ENCODE data around the gene MLKL.
A peak's percentile ranks its signal among the peaks of the same experiment; 100 is the strongest.
"Not testable (repeated sequence)": the region's sequence is repeated elsewhere in the genome, so short reads cannot be mapped to it uniquely, and the experiment has no call there.

Gene MLKL

DNA sequence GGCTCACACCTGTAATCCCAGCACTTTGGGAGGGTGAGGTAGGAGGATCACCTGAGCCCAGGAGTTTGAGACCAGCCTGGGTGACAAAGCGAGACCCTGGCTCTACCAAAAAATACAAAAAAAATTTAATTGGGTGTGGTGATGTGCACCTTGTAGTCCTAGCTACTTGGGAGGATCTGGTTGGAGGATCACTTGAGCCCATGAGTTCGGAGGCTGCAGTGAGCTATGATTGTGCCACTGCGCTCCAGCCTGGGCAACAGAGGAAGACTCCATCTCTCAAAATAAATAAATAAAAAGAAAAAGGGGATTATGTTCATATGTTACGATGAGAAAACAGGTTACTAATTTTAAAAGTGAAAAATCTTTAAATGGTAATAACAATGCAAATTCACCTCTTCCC is 996 bp downstream of the MLKL start:
- no peak for DNase-seq (ENCODE audit: low read depth)

DNA sequence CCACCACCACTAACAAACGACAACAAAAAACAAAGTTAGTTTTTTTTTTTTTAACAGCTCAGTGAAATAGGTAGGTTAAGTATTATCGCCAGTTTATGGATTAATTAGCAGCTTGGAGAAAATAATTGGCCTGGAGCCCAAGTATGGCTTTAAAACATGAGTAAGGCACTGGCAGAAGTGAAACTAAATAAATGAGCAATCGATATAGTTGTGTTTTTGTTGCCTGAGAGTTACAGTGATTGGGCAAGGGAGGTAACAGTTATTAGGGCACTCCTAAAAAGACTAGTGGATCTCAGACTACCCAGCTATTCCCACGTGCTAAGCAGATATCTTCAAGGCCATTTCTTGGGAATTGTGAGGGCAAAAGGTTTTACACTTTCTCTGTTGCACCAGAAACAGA is 2.4 kb downstream of the MLKL start:
- DNase-seq (ENCODE audit: low read depth), result peak; percentile 4

DNA sequence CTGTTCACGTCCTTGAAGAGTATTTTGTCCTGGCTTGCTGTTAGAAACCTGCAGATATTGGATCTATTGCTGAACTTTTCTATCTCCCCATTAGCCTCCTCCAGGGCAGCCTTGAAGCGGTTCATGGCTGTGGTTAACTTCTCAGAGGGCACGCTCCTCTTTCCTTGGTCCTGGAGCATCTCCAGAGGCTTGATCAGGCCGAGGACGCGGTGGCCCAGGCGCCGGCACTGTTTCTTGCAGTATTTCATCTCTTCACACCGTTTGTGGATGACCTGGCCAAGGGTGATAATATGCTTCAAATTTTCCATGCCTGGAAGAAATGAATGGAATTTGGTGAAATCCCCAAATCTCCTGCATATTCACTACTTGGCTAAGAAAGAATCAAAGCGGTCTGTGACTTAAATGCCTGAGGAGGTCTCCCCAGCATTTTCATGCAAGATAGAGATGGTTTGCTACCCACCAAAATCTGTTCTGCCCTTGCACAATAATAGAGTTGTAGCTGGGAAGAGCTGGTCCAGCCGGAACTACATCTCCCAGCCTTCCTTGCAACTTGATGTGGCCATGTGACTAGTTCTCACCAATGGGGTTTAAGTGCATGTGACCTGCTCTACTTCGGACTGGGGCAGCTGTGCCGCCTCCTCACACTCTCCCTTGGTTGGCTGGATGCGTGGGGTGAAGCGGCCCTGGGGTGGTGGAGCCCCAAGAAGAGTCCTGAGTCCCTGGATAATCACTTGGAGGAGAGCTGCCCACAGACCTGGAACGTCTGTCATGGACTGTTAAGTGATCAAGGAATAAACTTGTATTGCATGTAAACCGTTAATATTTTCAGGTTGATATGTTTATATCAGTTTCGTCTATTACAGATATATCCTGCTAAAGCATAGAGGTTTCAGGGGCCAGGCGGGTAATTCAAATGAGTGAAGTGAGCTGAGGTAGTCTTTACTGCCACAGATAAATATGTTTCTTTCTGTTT is 4.9 kb downstream of the MLKL start:
- peak; percentile 92 for DNase-seq (ENCODE audit: low read depth)

DNA sequence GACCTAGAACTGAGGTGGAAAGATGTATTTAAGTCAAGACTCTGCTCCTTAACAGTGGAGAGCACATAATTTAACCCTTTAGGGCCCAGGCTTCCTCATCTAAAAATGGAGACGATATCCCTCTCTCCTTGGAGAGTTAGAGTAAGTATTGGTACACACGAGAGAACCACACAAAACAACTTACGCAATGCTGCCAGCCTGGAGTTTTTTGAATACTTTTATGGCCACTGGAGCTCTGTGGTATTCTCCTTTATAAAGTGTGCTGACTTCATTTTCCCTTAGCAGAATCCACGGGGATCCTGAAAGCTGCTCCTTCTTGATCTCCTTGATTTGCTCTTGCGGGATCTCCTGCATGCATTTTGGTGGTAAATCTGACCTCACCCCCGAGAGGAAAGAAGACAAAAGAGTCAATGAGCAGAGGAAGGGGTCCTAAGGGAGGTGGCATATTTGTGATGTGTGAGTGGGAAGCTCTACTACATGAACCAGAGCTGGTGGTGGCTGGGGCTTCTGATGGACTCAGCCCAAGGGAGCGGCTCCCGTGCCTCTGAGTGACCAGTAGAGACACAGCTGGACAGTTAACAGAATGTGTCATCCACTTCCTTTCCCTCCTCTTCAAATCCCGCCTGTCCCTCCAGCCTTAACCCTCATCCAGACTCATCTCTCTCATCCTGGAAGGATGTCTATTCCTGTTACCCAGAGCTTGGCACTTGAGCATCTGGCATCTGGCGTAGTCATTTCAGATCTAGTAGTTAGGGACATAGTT is 9.4 kb downstream of the MLKL start:
- peak; percentile 64 for DNase-seq (ENCODE audit: low read depth)

DNA sequence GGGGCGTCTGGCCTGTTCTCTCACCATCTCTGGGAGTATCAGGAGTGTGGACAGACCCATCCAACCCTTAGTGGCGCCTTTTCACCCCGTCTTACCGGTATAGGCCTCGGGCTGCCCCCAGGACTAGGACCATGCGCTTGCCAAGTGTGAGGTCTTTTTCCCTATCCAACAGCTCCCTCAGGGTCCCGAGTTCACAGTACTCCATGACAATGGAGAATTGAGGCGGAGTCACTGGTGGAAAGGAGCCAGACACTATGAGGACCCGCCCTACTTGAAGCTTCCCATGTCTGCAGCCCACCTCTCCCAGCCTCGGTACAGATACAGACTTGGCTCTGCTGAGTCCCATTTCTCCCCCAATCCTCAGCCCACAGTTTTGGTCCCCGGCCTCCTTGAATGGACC is 18.1 kb downstream of the MLKL start:
- no peak for DNase-seq (ENCODE audit: low read depth)

DNA sequence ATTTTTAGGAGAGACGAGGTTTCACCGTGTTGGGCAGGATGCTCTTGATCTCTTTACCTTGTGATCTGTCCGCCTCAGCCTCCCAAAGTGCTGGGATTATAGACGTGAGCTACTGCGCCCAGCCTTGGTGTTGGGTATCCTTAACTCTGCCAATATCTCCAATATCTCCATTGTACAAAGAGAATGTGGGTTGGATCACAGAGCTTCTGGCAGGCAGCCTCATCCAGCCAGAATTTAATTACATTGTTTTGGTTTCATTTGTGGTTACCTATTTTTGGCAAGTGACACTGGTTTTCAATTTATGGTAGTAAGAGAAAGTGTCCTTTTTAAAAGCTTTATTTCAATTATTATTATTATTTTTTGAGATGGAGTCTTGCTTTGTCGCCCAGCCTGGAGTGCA is 20.0 kb downstream of the MLKL start:
- no peak for DNase-seq (ENCODE audit: low read depth)

DNA sequence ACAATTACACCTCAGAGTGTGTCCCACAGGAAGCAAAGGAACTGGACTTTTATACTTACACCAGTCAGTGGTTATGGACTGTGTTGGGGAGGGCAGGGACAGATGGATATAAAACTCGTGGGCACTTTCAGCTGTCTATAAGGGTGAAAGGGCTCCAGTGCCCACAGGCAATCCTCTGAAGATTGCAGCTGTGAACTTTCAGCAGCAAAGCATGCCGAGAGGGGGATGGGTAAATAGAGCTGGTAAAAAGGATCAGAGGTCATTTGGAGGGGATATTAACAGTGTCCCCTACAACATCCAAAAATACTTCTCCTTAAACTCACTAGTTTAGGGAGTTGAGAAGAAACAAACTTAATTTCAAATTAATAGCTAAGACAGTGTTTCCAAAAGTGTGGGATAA is 20.7 kb downstream of the MLKL start:
- DNase-seq (ENCODE audit: low read depth), result no peak

DNA sequence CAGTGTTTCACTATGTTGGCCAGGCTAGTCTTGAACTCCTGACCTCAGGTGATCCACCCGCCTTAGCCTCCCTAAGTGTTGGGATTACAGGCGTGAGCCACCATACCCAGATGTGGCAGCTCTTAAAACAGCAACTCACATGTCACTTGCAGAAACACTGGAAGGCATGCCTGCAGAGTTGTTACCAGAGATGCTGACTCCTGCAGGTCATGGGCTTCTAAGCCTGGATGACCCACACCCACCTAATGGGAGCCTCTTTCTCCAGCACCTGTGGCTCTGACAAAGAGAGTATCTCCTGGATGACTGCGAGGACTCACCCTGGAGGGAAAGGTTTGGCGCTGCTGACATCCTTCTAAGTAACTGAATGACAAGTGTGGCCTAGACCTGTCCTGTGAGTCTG is 22.8 kb downstream of the MLKL start:
- DNase-seq (ENCODE audit: low read depth), result no peak

DNA sequence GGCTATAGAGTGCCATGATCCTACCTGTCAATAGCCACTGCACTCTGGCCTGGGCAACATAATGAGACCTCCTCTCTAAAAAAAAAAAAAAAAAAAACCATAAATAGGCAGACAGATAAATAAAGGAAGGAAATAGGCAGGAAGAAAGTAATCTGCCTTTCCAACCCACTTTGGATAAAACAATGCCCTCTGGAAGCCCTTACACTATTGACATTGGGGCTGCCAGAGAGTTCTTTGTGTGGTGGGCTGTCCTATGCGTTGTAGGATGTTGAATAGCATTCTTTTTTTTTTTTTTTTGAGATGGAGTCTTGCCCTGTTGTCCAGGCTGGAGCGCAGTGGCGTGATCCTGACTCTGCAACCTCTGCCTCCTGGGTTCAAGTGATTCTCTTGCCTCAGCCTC is 26.8 kb downstream of the MLKL start:
- DNase-seq (ENCODE audit: low read depth), result no peak

DNA sequence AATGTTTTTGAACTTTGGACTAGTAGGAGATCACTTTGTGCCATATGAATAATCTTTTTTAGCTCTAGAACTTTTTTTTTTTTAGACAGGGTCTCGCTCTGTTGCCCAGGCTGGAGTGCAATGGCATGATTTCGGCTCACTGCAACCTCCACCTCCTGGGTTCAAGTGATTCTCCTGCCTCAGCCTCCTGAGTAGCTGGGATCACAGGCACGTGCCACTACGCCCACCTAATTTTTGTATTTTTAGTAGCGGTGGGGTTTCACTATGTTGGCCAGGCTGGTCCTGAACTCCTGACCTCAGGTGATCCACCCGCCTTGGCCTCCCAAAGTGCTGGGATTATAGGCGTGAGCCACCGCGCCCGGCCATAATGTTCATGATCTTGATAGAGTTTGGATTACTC is 31.8 kb downstream of the MLKL start:
- not testable (repeated sequence) for DNase-seq (ENCODE audit: low read depth)

DNA sequence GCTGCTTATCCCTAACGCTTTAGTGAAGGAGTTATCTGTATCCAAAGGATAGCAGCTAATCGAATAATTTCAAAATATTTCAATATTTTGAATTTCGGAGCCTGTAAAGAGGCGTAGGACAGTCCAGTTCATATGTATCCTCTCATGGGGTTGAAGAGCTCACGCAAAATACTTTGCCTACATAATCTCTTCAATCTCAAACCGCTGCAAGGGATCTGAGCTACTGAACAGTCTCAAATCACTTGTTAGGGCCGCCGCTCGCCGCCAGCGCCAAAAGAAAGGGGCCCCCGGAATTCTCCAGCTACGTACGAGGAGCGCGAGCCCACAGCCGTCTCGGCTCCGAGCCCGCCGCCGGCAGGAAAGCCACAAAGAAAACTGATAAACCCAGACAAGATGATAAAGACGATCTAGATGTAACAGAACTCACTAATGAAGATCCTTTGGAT is 33.4 kb downstream of the MLKL start:
- peak; percentile 12 for DNase-seq (ENCODE audit: low read depth)

DNA sequence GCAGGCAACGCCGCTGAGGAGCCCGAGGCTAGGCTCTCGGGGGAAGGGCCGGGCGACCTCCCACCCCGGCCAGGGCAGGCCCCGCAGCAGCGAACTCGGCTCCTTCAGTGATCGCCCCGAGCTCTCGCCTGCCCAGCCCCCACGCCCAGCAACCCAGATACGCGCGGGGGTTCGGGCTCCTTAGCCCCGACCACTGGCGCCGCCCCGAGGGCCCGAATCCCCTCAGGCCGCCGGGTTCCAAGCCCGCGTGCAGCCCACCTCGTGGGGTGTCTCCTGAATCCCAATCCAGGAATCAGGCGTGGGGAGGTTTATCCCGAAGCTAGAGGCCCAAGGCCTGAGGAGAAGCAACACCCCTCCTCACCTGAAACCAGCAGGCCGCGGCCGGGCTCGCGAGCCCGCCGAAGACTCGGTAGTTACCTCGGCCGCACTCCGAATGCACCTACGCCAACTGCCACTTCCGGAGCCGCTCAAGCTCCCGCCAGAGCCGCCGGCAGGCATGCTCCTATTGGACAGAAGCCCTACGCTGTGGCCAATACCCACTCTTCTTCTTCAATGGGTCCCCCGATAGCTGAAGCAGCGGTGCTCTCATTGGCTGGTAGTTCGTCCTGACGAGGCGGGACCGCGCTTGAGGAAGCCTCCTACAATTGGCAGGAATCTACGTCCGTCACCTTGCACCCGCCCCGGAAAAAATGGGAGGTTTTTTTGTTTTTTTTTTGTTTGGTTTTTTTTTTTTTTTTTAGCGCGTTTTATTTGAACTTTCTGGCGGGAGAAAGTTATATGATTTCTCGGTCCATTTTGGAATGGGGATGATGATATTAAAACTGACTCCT is 34.0 kb downstream of the MLKL start, which contains the start of gene RFWD3:
RFWD3 (minus strand) TSS at position 453 of the 830 bp plus-strand sequence. CDS start 5,428 bp downstream, outside the sequence.
- peak; percentile 98 for DNase-seq (ENCODE audit: low read depth)

DNA sequence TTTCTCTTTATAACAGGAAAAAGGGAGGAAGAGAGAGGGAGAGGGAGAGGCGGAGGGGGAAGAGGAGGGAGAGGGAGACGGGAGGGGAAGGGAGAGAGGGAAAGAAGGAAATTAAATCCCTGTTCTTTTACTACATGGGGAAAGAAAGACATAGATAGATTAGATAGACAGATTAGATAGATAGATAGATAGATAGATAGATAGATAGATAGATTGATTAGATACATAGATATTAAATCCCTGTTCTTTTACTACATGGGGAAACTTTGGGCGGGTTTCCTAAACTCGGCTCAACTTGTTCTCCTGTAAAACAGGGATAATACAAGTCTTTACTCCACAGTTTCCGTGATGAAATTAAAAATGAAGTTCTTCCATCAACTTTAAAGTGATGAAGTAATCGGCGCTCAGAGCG is 34.6 kb downstream of the MLKL start:
- DNase-seq (ENCODE audit: low read depth), result no peak

DNA sequence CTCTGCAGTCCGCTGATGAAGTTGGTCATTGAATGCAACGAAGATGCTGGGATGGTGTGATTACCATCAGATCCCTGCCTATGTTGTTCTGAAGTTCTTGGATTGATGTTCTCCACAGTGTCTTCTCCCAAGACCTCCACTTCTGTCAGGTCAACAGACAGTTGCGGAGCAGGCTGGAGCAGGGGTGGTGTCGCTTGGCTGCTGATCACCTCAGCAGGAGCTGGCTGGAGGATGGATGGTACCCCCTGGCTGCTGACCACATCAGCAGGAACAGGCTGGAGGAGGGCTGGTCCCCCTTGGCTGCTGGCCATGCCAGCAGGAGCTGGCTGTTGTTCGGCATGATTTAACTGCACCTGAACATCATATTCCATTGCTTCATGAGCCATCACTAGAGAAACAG is 39.6 kb downstream of the MLKL start:
- no peak for DNase-seq (ENCODE audit: low read depth)

DNA sequence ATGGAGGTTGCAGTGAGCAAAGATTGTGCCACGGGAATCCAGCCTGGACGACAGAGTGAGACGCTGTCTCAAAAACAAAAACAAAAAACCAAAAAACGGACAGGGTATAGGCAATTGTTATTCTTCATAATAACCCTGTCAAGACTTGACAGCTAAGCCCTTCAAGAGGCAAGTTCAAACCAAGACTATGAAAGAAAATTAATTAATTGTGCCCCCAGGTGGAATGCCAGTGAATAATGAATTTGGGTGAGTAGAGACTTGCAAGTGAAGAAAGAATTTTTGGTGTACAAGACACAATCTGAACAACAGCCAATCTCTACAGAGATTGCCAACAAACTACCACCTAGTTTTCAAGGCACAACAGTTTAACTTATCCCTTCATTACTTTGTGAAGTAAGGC is 40.3 kb downstream of the MLKL start:
- no peak for DNase-seq (ENCODE audit: low read depth)

DNA sequence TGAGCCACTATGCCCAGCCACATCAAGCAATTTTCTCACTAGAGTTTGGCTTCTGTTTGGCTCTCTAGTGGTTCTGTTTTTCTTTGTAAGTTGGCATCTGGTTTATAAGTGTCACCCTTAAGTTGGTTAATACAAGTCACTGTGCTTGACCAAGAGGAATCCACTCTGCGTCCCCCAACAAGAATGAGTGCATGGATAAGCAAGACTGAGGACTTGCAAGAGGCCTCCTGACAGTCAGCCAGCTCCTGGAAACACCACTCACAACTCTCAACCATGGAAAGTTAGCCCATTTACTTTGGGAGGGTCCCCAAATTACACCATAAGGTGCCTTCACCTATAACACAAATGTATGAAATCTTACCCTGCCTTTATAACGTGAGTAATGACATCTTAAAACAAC is 41.6 kb downstream of the MLKL start:
- no peak for DNase-seq (ENCODE audit: low read depth)

DNA sequence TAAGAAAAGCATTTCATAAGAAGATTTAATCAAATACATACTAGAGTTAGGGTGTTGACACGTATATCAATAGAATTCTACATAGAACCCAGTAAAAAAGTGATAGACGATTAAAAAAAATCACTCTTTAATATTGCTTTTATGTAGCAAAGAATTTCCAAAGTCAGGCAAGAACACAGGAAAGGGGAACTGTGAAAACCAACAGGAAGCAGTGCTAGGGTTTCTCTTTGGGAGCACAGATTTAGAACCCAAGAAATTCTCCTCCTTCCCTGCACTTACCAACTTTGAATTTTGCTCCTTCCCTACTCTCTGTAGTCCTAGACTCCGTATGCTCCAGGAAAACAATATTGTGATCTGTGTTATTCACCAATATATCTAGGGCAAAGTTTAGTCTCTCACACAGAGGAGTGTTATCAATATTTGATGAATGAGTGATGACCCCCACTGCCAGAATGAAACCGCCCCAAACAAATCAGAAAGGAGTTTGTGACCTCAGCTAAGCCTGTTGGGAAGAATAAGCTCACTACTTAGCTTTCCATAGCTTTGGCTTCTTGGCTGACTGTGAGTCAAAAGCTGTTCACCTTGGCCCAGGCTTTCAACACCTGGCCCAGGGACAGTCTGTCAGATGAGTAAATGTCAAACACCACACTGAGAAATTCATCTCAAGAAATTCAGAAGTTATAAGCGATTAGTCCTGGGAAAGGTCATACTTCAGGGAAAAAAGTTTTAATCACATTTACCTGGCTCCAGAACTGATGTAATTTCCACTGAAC is 42.6 kb downstream of the MLKL start:
- no peak for DNase-seq (ENCODE audit: low read depth)

DNA sequence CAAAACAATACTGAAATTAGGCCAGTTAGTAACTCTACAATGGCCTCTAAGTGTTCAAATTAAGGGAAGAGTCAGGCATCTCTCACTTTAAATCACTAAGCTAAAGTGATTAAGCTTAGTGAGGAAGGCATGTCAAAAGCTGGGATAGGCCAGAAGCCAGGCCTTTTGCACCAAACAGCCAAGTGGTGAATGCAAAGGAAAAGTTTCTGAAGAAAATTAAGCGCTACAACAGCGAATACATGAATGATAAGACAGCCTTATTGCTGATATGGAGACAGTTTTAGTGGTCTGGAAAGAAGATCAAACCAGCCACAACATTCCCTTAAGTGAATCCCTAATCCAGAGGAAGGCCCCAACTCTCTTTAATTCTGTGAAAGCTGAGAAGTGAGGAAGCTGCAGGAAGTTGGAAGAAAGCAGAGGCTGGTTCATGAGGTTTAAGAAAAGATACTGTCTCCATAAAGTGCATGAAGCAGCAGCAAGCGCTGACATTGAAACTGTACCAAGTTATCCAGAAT is 46.1 kb downstream of the MLKL start:
- no peak for DNase-seq (ENCODE audit: low read depth)

DNA sequence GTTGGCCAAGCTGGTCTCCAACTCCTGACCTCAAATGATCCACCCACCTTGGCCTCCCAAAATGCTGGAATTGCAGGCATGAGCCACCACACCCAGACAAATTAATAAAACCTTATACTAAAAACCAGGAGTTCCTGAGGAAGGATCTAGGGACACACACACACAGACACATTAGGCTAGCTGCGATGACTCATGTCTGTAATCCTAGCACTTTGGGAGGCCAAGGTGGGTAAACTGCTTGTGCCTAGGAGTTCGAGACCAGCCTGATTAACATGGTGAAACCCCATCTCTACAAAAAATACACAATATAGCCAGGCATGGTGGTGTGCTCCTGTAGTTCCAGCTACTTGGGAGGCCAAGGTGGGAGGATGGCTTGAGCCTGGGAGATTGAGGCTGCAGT is 47.8 kb downstream of the MLKL start:
- peak; percentile 9 for DNase-seq (ENCODE audit: low read depth)

DNA sequence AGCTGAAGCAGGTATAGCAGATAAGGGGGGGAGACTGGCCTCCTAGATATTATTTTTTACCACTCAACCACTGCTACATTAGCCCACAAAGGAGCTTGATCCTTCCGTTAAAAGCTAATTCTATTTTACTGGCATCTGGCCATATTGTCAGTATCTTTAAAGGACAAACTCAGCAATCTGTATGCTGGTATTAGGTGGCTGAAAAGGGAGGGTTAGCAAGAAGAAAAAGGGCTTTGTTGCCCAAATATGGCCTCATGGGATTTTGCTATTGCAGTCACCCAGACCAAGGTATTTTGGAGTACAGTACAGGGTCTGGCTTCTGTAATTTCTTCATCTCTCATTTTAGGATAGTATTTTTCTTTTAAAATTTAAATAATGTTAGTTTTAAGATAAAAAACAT is 48.4 kb downstream of the MLKL start:
- no peak for DNase-seq (ENCODE audit: low read depth)

DNA sequence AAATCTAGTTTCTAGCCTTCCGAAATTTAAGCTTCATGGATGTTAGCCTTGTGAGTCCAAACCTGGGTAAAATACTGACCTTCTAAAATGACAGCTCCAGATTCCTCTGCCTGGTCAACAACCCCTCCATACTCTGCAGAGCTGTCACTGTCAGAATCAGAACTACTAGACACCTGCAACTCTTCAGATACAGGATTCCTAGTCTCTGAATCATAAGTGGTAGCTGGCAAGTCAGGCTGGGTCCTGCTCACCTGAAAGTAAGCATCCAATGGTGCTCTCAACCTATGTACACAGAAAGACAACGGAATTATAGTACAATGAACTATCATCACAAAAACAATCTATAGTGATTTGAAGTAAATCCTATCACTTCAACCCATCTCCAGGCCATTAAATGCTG is 48.8 kb downstream of the MLKL start:
- no peak for DNase-seq (ENCODE audit: low read depth)
